ENCODE data around the gene LPP.

LPP gene

GRCh38 chr3:188227442-188227841, 73.5 kb downstream of the LPP start:
- TF ChIP-seq SP1 (IDR thresholded peaks at IDR 0.05) (no peak), ZNF384 (IDR thresholded peaks at IDR 0.05) (no peak), ARNT (IDR thresholded peaks at IDR 0.05) (no peak), TARDBP (IDR thresholded peaks at IDR 0.05) (no peak), NFRKB (IDR thresholded peaks at IDR 0.05) (no peak), FOXA1 (IDR thresholded peaks at IDR 0.05) (no peak), PKNOX1 (IDR thresholded peaks at IDR 0.05) (no peak), BHLHE40 (IDR thresholded peaks at IDR 0.05; ENCODE audit: borderline replicate concordance) (no peak), HDGF (IDR thresholded peaks at IDR 0.05; ENCODE audit: borderline replicate concordance) (no peak), ELF4 (IDR thresholded peaks at IDR 0.05) (no peak), FOXK2 (IDR thresholded peaks at IDR 0.05) (no peak), FOXM1 (IDR thresholded peaks at IDR 0.05; ENCODE audit: borderline replicate concordance) (no peak), CTBP1 (IDR thresholded peaks at IDR 0.05; ENCODE audit: borderline replicate concordance) (no peak), SUZ12 (IDR thresholded peaks at IDR 0.05) (no peak), LEF1 (IDR thresholded peaks at IDR 0.05; ENCODE audit: borderline replicate concordance) (no peak), L3MBTL2 (conservative IDR thresholded peaks at IDR 0.05) (no peak)
- ChIA-PET CTCF (no interaction called here), POLR2A (no interaction called here)
- no peak for DNase-seq (ENCODE audit: extremely low spot score)

GRCh38 chr3:188229177-188229576, 75.2 kb downstream of the LPP start:
- CTCF ChIA-PET: no interaction called here
- DNase-seq (ENCODE audit: extremely low spot score): no peak
- POLR2A ChIA-PET: no interaction called here
- no peak for TF ChIP-seq ARNT (IDR thresholded peaks at IDR 0.05)
- TF ChIP-seq PKNOX1 (IDR thresholded peaks at IDR 0.05): no peak
- no peak for TF ChIP-seq L3MBTL2 (conservative IDR thresholded peaks at IDR 0.05)

- TF ChIP-seq ARNT (IDR thresholded peaks at IDR 0.05) (no peak), NFRKB (IDR thresholded peaks at IDR 0.05) (no peak), BHLHE40 (IDR thresholded peaks at IDR 0.05; ENCODE audit: borderline replicate concordance) (no peak), LEF1 (IDR thresholded peaks at IDR 0.05; ENCODE audit: borderline replicate concordance) (no peak)
- ChIA-PET CTCF (no interaction called here), POLR2A (no interaction called here)
- DNase-seq (ENCODE audit: extremely low spot score): no peak
Measured at GRCh38 chr3:188229726-188230125, 75.8 kb downstream of the LPP start.

GRCh38 chr3:188230962-188231361, 77.0 kb downstream of the LPP start:
- no peak for TF ChIP-seq SUZ12 (IDR thresholded peaks at IDR 0.05)
- no peak for TF ChIP-seq ELF4 (IDR thresholded peaks at IDR 0.05)
- TF ChIP-seq FOXA1 (IDR thresholded peaks at IDR 0.05): no peak
- TF ChIP-seq ZNF384 (IDR thresholded peaks at IDR 0.05): no peak
- TF ChIP-seq SP1 (IDR thresholded peaks at IDR 0.05): no peak
- no peak for TF ChIP-seq TARDBP (IDR thresholded peaks at IDR 0.05)
- no peak for DNase-seq (ENCODE audit: extremely low spot score)
- POLR2A ChIA-PET: no interaction called here
- CTCF ChIA-PET: no interaction called here

- ChIA-PET CTCF (no interaction called here), POLR2A (no interaction called here)
- no peak for DNase-seq (ENCODE audit: extremely low spot score)
- no peak for TF ChIP-seq CTBP1 (IDR thresholded peaks at IDR 0.05; ENCODE audit: borderline replicate concordance)
- TF ChIP-seq L3MBTL2 (conservative IDR thresholded peaks at IDR 0.05): no peak
- TF ChIP-seq HDGF (IDR thresholded peaks at IDR 0.05; ENCODE audit: borderline replicate concordance): no peak
- TF ChIP-seq LEF1 (IDR thresholded peaks at IDR 0.05; ENCODE audit: borderline replicate concordance): no peak
- TF ChIP-seq FOXK2 (IDR thresholded peaks at IDR 0.05): no peak
- no peak for TF ChIP-seq PKNOX1 (IDR thresholded peaks at IDR 0.05)
- no peak for TF ChIP-seq ELF4 (IDR thresholded peaks at IDR 0.05)
- no peak for TF ChIP-seq SUZ12 (IDR thresholded peaks at IDR 0.05)
- TF ChIP-seq NFRKB (IDR thresholded peaks at IDR 0.05): no peak
Measured at GRCh38 chr3:188231456-188231855, 77.5 kb downstream of the LPP start.

GRCh38 chr3:188232656-188233055, 78.7 kb downstream of the LPP start:
- POLR2A ChIA-PET: no interaction called here
- CTCF ChIA-PET: no interaction called here
- TF ChIP-seq FOXA1 (IDR thresholded peaks at IDR 0.05): no peak
- TF ChIP-seq BHLHE40 (IDR thresholded peaks at IDR 0.05; ENCODE audit: borderline replicate concordance): no peak
- TF ChIP-seq CTBP1 (IDR thresholded peaks at IDR 0.05; ENCODE audit: borderline replicate concordance): no peak
- no peak for TF ChIP-seq LEF1 (IDR thresholded peaks at IDR 0.05; ENCODE audit: borderline replicate concordance)
- TF ChIP-seq L3MBTL2 (conservative IDR thresholded peaks at IDR 0.05): no peak
- TF ChIP-seq FOXM1 (IDR thresholded peaks at IDR 0.05; ENCODE audit: borderline replicate concordance): no peak
- no peak for TF ChIP-seq NFRKB (IDR thresholded peaks at IDR 0.05)
- TF ChIP-seq PKNOX1 (IDR thresholded peaks at IDR 0.05): no peak
- no peak for TF ChIP-seq HDGF (IDR thresholded peaks at IDR 0.05; ENCODE audit: borderline replicate concordance)
- no peak for TF ChIP-seq FOXK2 (IDR thresholded peaks at IDR 0.05)
- TF ChIP-seq SUZ12 (IDR thresholded peaks at IDR 0.05): no peak
- TF ChIP-seq ZNF384 (IDR thresholded peaks at IDR 0.05): no peak
- no peak for TF ChIP-seq ELF4 (IDR thresholded peaks at IDR 0.05)
- TF ChIP-seq TARDBP (IDR thresholded peaks at IDR 0.05): no peak
- TF ChIP-seq ARNT (IDR thresholded peaks at IDR 0.05): no peak
- TF ChIP-seq SP1 (IDR thresholded peaks at IDR 0.05): no peak
- DNase-seq (ENCODE audit: extremely low spot score): no peak
